PC-9 (cell line): Measurements from ENCODE around the gene ZBTB7A.

Experiments used
- EZH2 ChIP-seq: fragments of 200-600 bp; sonication (generic); IDR thresholded peaks from 2 replicates; pipeline ENCODE4 v1.8.0; 2017; ENCODE audit warnings: antibody characterized with exemption, low read depth
- TF ChIP-seq, protein P1 (sequence below): fragments of 200-600 bp; sonication (generic); conservative IDR thresholded peaks from 2 replicates; pipeline ENCODE4 v1.6.1; 2017; ENCODE audit warnings: mixed run types, antibody characterized with exemption, mild to moderate bottlenecking, moderate library complexity

DNA sequence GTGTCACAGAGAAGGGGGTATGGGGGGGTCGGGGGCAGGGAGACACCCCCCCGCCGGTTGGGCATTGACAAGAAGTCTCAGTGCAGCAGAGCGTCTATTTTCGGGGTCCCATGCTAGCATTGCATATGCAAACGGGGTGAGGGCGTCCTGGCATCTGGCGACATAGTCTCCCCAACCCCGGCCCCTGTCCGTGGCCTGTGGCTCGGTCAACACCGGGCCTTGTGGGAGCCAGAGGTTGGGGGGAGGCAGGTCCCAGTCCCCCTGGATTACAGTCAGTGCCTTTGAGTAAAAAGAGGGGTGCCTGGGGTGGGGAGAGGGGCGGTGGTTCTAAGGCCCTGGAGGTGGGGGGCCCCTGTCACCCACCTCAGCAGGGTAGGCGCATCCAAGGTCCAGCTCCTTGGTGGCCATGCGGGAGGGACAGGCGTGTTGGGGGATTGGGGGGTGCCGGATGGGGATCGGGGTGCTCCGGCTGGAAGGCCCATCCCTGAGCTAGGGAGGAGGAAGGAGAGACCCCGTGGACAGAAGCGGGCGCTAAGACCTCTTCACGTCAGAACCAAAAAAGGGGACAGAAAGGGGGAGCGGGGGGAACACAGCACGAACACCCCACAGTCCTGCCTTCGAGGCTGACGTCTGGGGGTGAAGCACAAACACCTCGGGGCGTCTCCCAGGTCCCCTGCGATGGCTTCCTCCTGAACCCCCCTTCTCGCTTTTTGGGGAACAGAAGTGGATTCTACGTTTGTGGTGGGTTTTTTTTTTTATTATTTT is 20.9 kb downstream of the ZBTB7A start:
- TF ChIP-seq, protein P1, sequence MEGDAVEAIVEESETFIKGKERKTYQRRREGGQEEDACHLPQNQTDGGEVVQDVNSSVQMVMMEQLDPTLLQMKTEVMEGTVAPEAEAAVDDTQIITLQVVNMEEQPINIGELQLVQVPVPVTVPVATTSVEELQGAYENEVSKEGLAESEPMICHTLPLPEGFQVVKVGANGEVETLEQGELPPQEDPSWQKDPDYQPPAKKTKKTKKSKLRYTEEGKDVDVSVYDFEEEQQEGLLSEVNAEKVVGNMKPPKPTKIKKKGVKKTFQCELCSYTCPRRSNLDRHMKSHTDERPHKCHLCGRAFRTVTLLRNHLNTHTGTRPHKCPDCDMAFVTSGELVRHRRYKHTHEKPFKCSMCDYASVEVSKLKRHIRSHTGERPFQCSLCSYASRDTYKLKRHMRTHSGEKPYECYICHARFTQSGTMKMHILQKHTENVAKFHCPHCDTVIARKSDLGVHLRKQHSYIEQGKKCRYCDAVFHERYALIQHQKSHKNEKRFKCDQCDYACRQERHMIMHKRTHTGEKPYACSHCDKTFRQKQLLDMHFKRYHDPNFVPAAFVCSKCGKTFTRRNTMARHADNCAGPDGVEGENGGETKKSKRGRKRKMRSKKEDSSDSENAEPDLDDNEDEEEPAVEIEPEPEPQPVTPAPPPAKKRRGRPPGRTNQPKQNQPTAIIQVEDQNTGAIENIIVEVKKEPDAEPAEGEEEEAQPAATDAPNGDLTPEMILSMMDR = no peak
- no peak for TF ChIP-seq EZH2
